A549 (cell line): ENCODE data around the gene AIP. TPM values are rescaled to one million over a fixed set of nuclear protein-coding genes. Genes with fewer than 3 reads are reported as not detected.

Experiments used
- ATAC-seq, 2 experiments: fragments of 200-7000 bp in 1 of 2; fragments of >200 bp in 1 of 2; cut with Nextera tagmentation in 1 of 2; cut with Tn5 transposase in 1 of 2; 3 replicates each; pipeline versions ENCODE4 v1.8.0 to v1.9.1; 2018 to 2020; ENCODE audit warnings: mild to moderate bottlenecking in 1 of 2, moderate library complexity in 1 of 2
- CTCF ChIA-PET: fragments of 300-600 bp; sonication (Branson Sonifier 250); formaldehyde crosslinking; extraction: SDS; loops from one replicate; lab custom pipeline; 2021; ENCODE audit warnings: antibody characterized with exemption, inconsistent platforms; lab: Yijun Ruan, JAX
- POLR2A ChIA-PET: fragments of 350-600 bp; formaldehyde crosslinking; extraction: SDS; loops from one replicate; lab custom pipeline; 2021; ENCODE audit warnings: antibody characterized with exemption, inconsistent platforms; lab: Yijun Ruan, JAX
- DNase-seq, 2 experiments: peaks; one replicate each; pipeline versions ENCODE4 v3.0.0 to v3.0.0-alpha.2; 2011 to 2016; ENCODE audit warnings: low read depth in 1 of 2, low spot score in 1 of 2
- FAIRE-seq: peaks from 2 replicates; lab custom pipeline; 2011; peaks lifted over from hg19 to GRCh38; lab: Jason Lieb, UNC
- H3K27ac ChIP-seq, 2 experiments: fragments of >200 bp; sonication (Bioruptor Twin); formaldehyde crosslinking; 3 replicates each; pipeline ENCODE4 v1.5.1; 2016 to 2017
- H3K4me1 ChIP-seq: fragments of >200 bp; sonication (Bioruptor Twin); formaldehyde crosslinking; 3 replicates; pipeline ENCODE4 v1.6.1; 2016
- H3K4me2 ChIP-seq: fragments of >200 bp; sonication (Bioruptor Twin); formaldehyde crosslinking; 3 replicates; pipeline ENCODE4 v1.6.1; 2016
- H3K4me3 ChIP-seq: fragments of >200 bp; sonication (Bioruptor Twin); formaldehyde crosslinking; 3 replicates; pipeline ENCODE4 v1.5.1; 2016
- H3K9me3 ChIP-seq: fragments of >200 bp; sonication (Bioruptor Twin); formaldehyde crosslinking; 3 replicates; pipeline ENCODE4 v1.6.1; 2016
- ATOH8 ChIP-seq: fragments of 250-450 bp; sonication (Bioruptor Pico); IDR thresholded peaks from 2 replicates; pipeline ENCODE4 v1.5.0; 2020; ENCODE audit warnings: low read depth, mild to moderate bottlenecking, moderate library complexity
- BCL3 ChIP-seq: fragments of >200 bp; sonication (Bioruptor Twin); formaldehyde crosslinking; IDR thresholded peaks from 3 replicates; pipeline ENCODE4 v1.6.1; 2016
- CBX2 ChIP-seq: fragments of 200-600 bp; sonication (generic); IDR thresholded peaks from 2 replicates; pipeline ENCODE4 v1.6.1; 2016; ENCODE audit warnings: low read depth, mild to moderate bottlenecking, borderline replicate concordance
- EHF ChIP-seq: fragments of 250-450 bp; sonication (Bioruptor Pico); IDR thresholded peaks from 2 replicates; pipeline ENCODE4 v1.5.0; 2020; ENCODE audit warnings: mild to moderate bottlenecking
- EHMT2 ChIP-seq: fragments of 200-600 bp; sonication (generic); IDR thresholded peaks from 2 replicates; pipeline ENCODE4 v1.6.1; 2016; ENCODE audit warnings: antibody characterized with exemption, low read depth, mild to moderate bottlenecking, moderate library complexity
- FOSB ChIP-seq: fragments of 250-450 bp; sonication (Bioruptor Pico); IDR thresholded peaks from 2 replicates; pipeline ENCODE4 v1.5.0; 2020; ENCODE audit warnings: mild to moderate bottlenecking, moderate library complexity
- HOXB13 ChIP-seq: fragments of 250-450 bp; sonication (Bioruptor Pico); IDR thresholded peaks from 2 replicates; pipeline ENCODE4 v1.5.0; 2020; ENCODE audit warnings: low read depth, mild to moderate bottlenecking, moderate library complexity
- HOXB5 ChIP-seq: fragments of 250-450 bp; sonication (Bioruptor Pico); IDR thresholded peaks from 2 replicates; pipeline ENCODE4 v1.5.0; 2020; ENCODE audit warnings: mild to moderate bottlenecking, moderate library complexity
- JUN ChIP-seq, 2 experiments: fragments of >200 bp; sonication (Bioruptor Twin); formaldehyde crosslinking; IDR thresholded peaks; 2 replicates in 1 of 2; 3 replicates in 1 of 2; pipeline ENCODE4 v1.6.1; 2016 to 2017
- JUNB ChIP-seq: fragments of >200 bp; sonication (Bioruptor Twin); formaldehyde crosslinking; IDR thresholded peaks from 2 replicates; pipeline ENCODE4 v1.6.1; 2016
- NFE2L2 ChIP-seq: fragments of 150-350 bp; conservative IDR thresholded peaks from 2 replicates; pipeline ENCODE4 v1.6.1; 2014; ENCODE audit warnings: low read length
- NR3C1 ChIP-seq: fragments of >200 bp; sonication (Bioruptor Twin); formaldehyde crosslinking; IDR thresholded peaks from 3 replicates; pipeline ENCODE4 v1.6.1; 2017
- PHF8 ChIP-seq: fragments of 200-600 bp; sonication (generic); IDR thresholded peaks from 2 replicates; pipeline ENCODE4 v1.6.1; 2016; ENCODE audit warnings: low read depth, mild to moderate bottlenecking, antibody characterized with exemption, moderate library complexity, borderline replicate concordance
- RAD21 ChIP-seq, 2 experiments: fragments of >200 bp in 1 of 2; sonication (Bioruptor Twin) in 1 of 2; formaldehyde crosslinking in 1 of 2; IDR thresholded peaks in 1 of 2; conservative IDR thresholded peaks in 1 of 2; 2 replicates in 1 of 2; 3 replicates in 1 of 2; pipeline ENCODE4 v1.6.1; 2012 to 2018; ENCODE audit warnings: inconsistent platforms in 1 of 2
- RARB ChIP-seq: fragments of 250-450 bp; sonication (Bioruptor Pico); IDR thresholded peaks from 2 replicates; pipeline ENCODE4 v1.8.0; 2021; ENCODE audit warnings: mild to moderate bottlenecking, moderate library complexity
- RFX5 ChIP-seq: fragments of 450-650 bp; IDR thresholded peaks from 2 replicates; pipeline ENCODE4 v1.7.1; 2014; ENCODE audit warnings: antibody characterized with exemption, mild to moderate bottlenecking, moderate library complexity
- SREBF2 ChIP-seq: fragments of 450-650 bp; IDR thresholded peaks from 2 replicates; pipeline ENCODE4 v1.6.1; 2014; ENCODE audit warnings: mild to moderate bottlenecking, moderate library complexity
- ZFP36 ChIP-seq: fragments of 450-650 bp; IDR thresholded peaks from 2 replicates; pipeline ENCODE4 v1.6.1; 2014; ENCODE audit warnings: borderline replicate concordance; ENCODE audit not compliant: partially characterized antibody
- ZNF302 ChIP-seq: fragments of 250-450 bp; sonication (Bioruptor Pico); IDR thresholded peaks from 2 replicates; pipeline ENCODE4 v1.9.0; 2021; ENCODE audit warnings: inconsistent platforms, mild to moderate bottlenecking, moderate library complexity
- ZSCAN20 ChIP-seq: fragments of 250-450 bp; sonication (Bioruptor Pico); IDR thresholded peaks from 2 replicates; pipeline ENCODE4 v1.8.0; 2022; ENCODE audit warnings: mild to moderate bottlenecking, moderate library complexity
- WGBS: methylation state at CpG from one replicate; pipeline ENCODE4 v1.1.6; 2017; ENCODE audit errors: missing lambda C conversion rate; 5-methylcytosine and 5-hydroxymethylcytosine counted together
- polyA plus RNA-seq, 4 experiments: library from polyadenylated mRNA; depleted of rRNA in 3 of 4; stranded (reverse); fragments of >200 nt; fragmentation: RNase III in 1 of 4; extraction: RNeasy Plus Mini Kit Qiagen cat#74134 plus additional on column Dnase treatment in 1 of 4; gene quantifications; 2 replicates in 3 of 4; 3 replicates in 1 of 4; pipeline ENCODE4 v1.2.3, GENCODE V29; 2011 to 2017
- TF ChIP-seq, protein P1 (sequence below): fragments of >200 bp; sonication (Bioruptor Twin); formaldehyde crosslinking; IDR thresholded peaks from 2 replicates; pipeline ENCODE4 v1.6.1; 2016
- TF ChIP-seq, protein P2 (sequence below): fragments of 450-650 bp; IDR thresholded peaks from 2 replicates; pipeline ENCODE4 v1.6.1; 2014; ENCODE audit warnings: antibody characterized with exemption

AIP gene
- polyA plus RNA-seq, 2 of the 4 experiments (the other 2 are of a cell fraction): 50.8 to 68.8 TPM

DNA sequence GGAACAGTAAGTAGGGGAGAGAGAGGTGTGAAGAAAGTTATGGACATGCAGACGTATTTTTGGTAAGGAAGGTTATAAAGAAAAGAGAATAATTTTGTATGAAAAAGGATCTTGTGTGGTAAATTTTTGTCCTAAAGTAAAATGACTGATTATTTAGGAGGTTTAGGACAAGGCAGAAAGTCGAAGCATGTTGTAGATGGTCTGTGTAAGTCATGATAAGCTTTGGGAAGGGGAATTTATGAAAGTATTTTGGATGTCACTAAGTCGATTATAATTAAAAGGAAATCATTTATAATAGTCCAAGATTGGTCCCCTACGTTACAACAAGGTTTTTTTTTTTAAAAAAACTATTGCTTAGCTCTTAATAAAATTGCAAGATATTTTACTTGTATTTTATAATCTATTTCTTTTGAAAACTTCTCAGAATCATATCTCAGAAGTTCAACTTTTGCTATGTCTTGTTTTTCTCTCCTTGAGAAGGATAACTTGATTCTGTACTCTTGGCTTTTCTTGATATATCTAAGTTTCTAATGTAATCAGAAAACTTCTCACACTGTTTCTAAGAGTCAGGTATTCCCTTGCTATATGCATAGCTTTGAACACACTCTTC lies 51.3 kb downstream of the AIP start:
- H3K4me1 ChIP-seq: no peaks in the 10 kb centered on the region
- no peak overlapping the region for H3K4me2 ChIP-seq
- peaks cover 44% of the 10 kb centered on the region for H3K9me3 ChIP-seq
- POLR2A ChIA-PET: no interaction called here
- CTCF ChIA-PET: interaction anchor here (0.9 kb wide), 1 partner anchor 11 kb away, joined by 5 read pairs; no protein-coding TSS in a partner anchor
- no peak for FAIRE-seq
- DNase-seq: peak in 1 of 2 experiments; percentile 52
- no peak overlapping the region for H3K4me3 ChIP-seq
- 1% methylated on average over 4 of the region's 4 CpGs for WGBS
- no peak overlapping the region for H3K27ac ChIP-seq
- no peak for ATAC-seq
- TF ChIP-seq ZFP36: peak; percentile 98
- TF ChIP-seq, protein P1, sequence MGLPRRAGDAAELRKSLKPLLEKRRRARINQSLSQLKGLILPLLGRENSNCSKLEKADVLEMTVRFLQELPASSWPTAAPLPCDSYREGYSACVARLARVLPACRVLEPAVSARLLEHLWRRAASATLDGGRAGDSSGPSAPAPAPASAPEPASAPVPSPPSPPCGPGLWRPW: no peak
- no peak for TF ChIP-seq HOXB13
- TF ChIP-seq PHF8: no peak

GRCh38 chr11:67535561-67535960 lies 52.7 kb downstream of the AIP start:
- Histone ChIP-seq H3K4me1 (no peaks in the 10 kb centered on the region), H3K27ac (no peak overlapping the region), H3K9me3 (peaks cover 44% of the 10 kb centered on the region), H3K4me2 (no peak overlapping the region), H3K4me3 (no peak overlapping the region)
- DNase-seq: no peak
- ChIA-PET POLR2A (no interaction called here), CTCF (no interaction called here)
- WGBS: 11% methylated on average over 1 of the region's 1 CpG
- FAIRE-seq: no peak
- TF ChIP-seq CBX2 (no peak), ZNF302 (CRISPR knock-in tag) (no peak), EHMT2 (no peak), SREBF2 (no peak), ZSCAN20 (CRISPR knock-in tag) (no peak), RARB (CRISPR knock-in tag) (no peak), ATOH8 (CRISPR knock-in tag) (no peak), FOSB (no peak), HOXB5 (no peak), EHF (CRISPR knock-in tag) (no peak), RFX5 (no peak), ZFP36 (no peak), NR3C1 (no peak), RAD21 (conservative IDR thresholded peaks at IDR 0.05 in 1 of 2, IDR thresholded peaks at IDR 0.05 in 1 of 2) (no peak), JUN (IDR thresholded peaks at IDR 0.05) (no peak), JUNB (no peak), NFE2L2 (no peak), BCL3 (no peak)
- TF ChIP-seq, protein P2, sequence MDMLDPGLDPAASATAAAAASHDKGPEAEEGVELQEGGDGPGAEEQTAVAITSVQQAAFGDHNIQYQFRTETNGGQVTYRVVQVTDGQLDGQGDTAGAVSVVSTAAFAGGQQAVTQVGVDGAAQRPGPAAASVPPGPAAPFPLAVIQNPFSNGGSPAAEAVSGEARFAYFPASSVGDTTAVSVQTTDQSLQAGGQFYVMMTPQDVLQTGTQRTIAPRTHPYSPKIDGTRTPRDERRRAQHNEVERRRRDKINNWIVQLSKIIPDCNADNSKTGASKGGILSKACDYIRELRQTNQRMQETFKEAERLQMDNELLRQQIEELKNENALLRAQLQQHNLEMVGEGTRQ: no peak
- no peak for ATAC-seq
